Osteoblast (primary cell): ENCODE results near the gene C1orf87. TPM values are rescaled to one million over a fixed set of nuclear protein-coding genes. Genes with fewer than 3 reads are reported as not detected.

Experiments used
- DNase-seq: peaks from one replicate; pipeline ENCODE4 v3.0.0; 2011; ENCODE audit warnings: low spot score, mixed read lengths; ENCODE audit not compliant: insufficient read length; ENCODE audit errors: missing footprints
- H2AFZ ChIP-seq: 2 replicates; pipeline ENCODE4 v1.6.0; 2011; ENCODE audit warnings: mild to moderate bottlenecking, low read length
- H3K27ac ChIP-seq: 2 replicates; pipeline ENCODE4 v1.5.1; 2011; ENCODE audit warnings: mild to moderate bottlenecking, low read depth, low read length, moderate library complexity
- H3K27me3 ChIP-seq: 2 replicates; pipeline ENCODE4 v1.6.0; 2012; ENCODE audit warnings: mild to moderate bottlenecking, control low read depth, inconsistent platforms, low read length, moderate library complexity; ENCODE audit not compliant: insufficient read depth
- H3K36me3 ChIP-seq: 2 replicates; pipeline ENCODE4 v1.5.1; 2011; ENCODE audit warnings: mild to moderate bottlenecking, low read length, control low read depth, moderate library complexity; ENCODE audit not compliant: insufficient read depth
- H3K4me1 ChIP-seq: 2 replicates; pipeline ENCODE4 v1.5.1; 2011; ENCODE audit warnings: mild to moderate bottlenecking, low read length, control low read depth, moderate library complexity; ENCODE audit not compliant: insufficient read depth
- H3K4me2 ChIP-seq: 2 replicates; pipeline ENCODE4 v1.6.0; 2011; ENCODE audit warnings: mild to moderate bottlenecking, low read length; ENCODE audit not compliant: insufficient read depth
- H3K4me3 ChIP-seq: fragments of 200-600 bp; sonication (generic); 3 replicates; pipeline ENCODE4 v1.5.1; 2012; ENCODE audit warnings: mild to moderate bottlenecking, low read length, inconsistent platforms; ENCODE audit not compliant: insufficient read depth
- H3K79me2 ChIP-seq: 2 replicates; pipeline ENCODE4 v1.6.0; 2012; ENCODE audit warnings: mild to moderate bottlenecking, low read length, control low read depth, inconsistent platforms; ENCODE audit not compliant: insufficient read depth
- H3K9me3 ChIP-seq: 2 replicates; pipeline ENCODE4 v1.5.1; 2011; ENCODE audit warnings: low read depth, low read length, control low read depth
- H4K20me1 ChIP-seq: 2 replicates; pipeline ENCODE4 v1.6.0; 2012; ENCODE audit warnings: mild to moderate bottlenecking, low read length, control low read depth; ENCODE audit not compliant: insufficient read depth
- CTCF ChIP-seq: IDR thresholded peaks from 2 replicates; pipeline ENCODE4 v1.5.1; 2011; ENCODE audit warnings: mild to moderate bottlenecking, low read depth, low read length, moderate library complexity; ENCODE audit errors: extremely low read depth
- total RNA-seq: library from RNA; depleted of rRNA; stranded (reverse); fragments of >200 nt; gene quantifications from 2 replicates; pipeline ENCODE4 v1.2.3, GENCODE V29; 2012

The C1orf87 gene
- total RNA-seq, 1 donor, result not detected

GRCh38 chr1:60049188-60049587 is 24.4 kb downstream of the C1orf87 start:
- DNase-seq, result no peak
- Histone ChIP-seq H3K36me3 (no peaks in the 10 kb centered on the region), H3K9me3 (no peaks in the 10 kb centered on the region), H3K4me3 (no peak overlapping the region), H3K79me2 (no peaks in the 10 kb centered on the region), H3K4me1 (no peaks in the 10 kb centered on the region), H2AFZ (no peak overlapping the region), H3K27ac (no peak overlapping the region), H4K20me1 (no peaks in the 10 kb centered on the region), H3K27me3 (no peaks in the 10 kb centered on the region), H3K4me2 (no peak overlapping the region)
- no peak for TF ChIP-seq CTCF

GRCh38 chr1:60044881-60045280 is 28.7 kb downstream of the C1orf87 start:
- H3K4me1 ChIP-seq, result no peaks in the 10 kb centered on the region
- no peaks in the 10 kb centered on the region for H3K79me2 ChIP-seq
- no peaks in the 10 kb centered on the region for H3K9me3 ChIP-seq
- no peak for DNase-seq
- H4K20me1 ChIP-seq, result no peaks in the 10 kb centered on the region
- H3K27ac ChIP-seq, result no peak overlapping the region
- H2AFZ ChIP-seq, result no peak overlapping the region
- H3K4me2 ChIP-seq, result no peak overlapping the region
- no peaks in the 10 kb centered on the region for H3K27me3 ChIP-seq
- no peak for TF ChIP-seq CTCF
- no peaks in the 10 kb centered on the region for H3K36me3 ChIP-seq
- H3K4me3 ChIP-seq, result no peak overlapping the region

GRCh38 chr1:60041783-60042182 is 31.8 kb downstream of the C1orf87 start:
- DNase-seq, result no peak
- no peaks in the 10 kb centered on the region for H3K27me3 ChIP-seq
- TF ChIP-seq CTCF, result no peak
- H3K4me1 ChIP-seq, result no peaks in the 10 kb centered on the region
- no peaks in the 10 kb centered on the region for H3K79me2 ChIP-seq
- no peaks in the 10 kb centered on the region for H3K36me3 ChIP-seq
- H2AFZ ChIP-seq, result no peak overlapping the region
- H3K4me2 ChIP-seq, result no peak overlapping the region
- H3K4me3 ChIP-seq, result no peak overlapping the region
- H3K27ac ChIP-seq, result no peak overlapping the region
- no peaks in the 10 kb centered on the region for H3K9me3 ChIP-seq
- no peaks in the 10 kb centered on the region for H4K20me1 ChIP-seq

- DNase-seq, result no peak
- Histone ChIP-seq H3K4me3 (no peak overlapping the region), H4K20me1 (no peaks in the 10 kb centered on the region), H3K4me1 (no peaks in the 10 kb centered on the region), H3K27ac (no peak overlapping the region), H3K27me3 (no peaks in the 10 kb centered on the region), H3K9me3 (no peaks in the 10 kb centered on the region), H3K4me2 (no peak overlapping the region), H2AFZ (no peak overlapping the region), H3K79me2 (no peaks in the 10 kb centered on the region), H3K36me3 (no peaks in the 10 kb centered on the region)
- TF ChIP-seq CTCF, result no peak
These were observed 35.9 kb downstream of the C1orf87 start for GRCh38 chr1:60037669-60038068.
